SH-SY5Y (cell line): ENCODE data around the gene AGXT.

Experiments
- GATA2 ChIP-seq: IDR thresholded peaks from 2 replicates; pipeline ENCODE4 v1.6.1; 2011; ENCODE audit warnings: mild to moderate bottlenecking, low read depth, low read length
- GATA3 ChIP-seq: IDR thresholded peaks from 2 replicates; pipeline ENCODE4 v1.6.1; 2011; ENCODE audit warnings: low read depth, mild to moderate bottlenecking, low read length, moderate library complexity

DNA sequence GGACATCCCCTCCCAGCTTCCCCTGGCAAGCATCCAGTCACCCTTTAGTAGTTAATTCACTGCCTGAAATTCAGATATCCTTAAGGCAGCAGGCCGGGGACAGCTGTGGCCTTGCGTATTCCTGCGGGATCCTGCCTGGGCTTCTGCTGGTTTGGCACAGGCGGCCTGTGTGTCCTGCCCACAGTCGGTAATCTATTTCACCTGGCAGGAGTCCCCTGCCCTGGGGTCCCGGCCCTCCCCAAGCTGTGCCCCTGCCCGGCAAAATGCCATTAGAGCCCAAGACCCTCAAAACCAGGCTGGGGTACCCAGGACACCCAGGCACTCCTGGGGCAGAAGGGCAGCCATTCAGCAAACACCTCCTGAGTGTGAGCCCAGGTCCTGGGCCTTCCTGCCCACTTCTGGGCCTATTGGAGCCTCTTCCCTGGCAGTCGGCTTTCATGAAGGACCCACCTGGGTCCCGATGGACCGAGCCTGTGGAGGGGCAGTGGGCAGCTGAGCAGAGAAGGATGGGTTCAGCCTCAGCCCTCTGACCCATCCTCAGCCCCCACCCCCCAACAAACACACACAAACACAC lies 49.1 kb downstream of the AGXT start:
- TF ChIP-seq GATA2 (no peak), GATA3 (no peak)
